HG03139 (cell line): ENCODE data around the gene GUCY1B1.

Source experiments
- ATAC-seq: cut with Tn5 transposase; IDR thresholded peaks from one replicate; pipeline ENCODE4 v1.9.1; 2021; ENCODE audit not compliant: unreplicated experiment

The GUCY1B1 gene

DNA sequence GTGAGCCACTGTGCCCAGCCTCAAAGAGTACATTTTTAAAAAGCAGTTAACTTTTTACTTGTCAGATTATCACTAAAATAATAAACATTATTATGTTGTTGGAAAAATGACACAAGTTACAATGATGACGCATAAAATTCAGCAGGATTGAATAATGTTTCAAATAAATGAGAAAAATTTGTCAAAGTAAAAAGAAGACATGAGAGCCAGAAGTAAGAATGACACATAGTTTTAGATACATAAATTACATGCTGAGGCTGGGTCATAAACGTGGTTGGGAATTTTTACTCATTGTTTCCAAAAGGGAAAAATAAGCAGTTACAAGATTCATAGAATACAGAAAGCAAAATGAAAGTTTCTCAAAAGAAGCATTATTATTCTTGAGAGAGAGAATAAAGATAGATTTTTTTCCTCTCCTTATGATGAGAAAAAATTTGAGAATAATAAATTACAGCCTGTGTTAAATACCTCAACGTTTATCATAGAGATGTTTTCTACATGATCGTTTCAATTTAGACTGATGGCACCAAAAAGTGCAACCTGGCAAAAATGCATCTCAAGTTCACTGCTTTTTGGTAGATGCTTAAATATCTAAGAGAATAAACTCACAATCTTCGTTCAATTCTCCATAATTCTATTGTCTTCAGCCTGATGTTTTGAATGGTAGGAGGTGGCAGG, 40.4 kb downstream of the GUCY1B1 start:
- ATAC-seq, result no peak

DNA sequence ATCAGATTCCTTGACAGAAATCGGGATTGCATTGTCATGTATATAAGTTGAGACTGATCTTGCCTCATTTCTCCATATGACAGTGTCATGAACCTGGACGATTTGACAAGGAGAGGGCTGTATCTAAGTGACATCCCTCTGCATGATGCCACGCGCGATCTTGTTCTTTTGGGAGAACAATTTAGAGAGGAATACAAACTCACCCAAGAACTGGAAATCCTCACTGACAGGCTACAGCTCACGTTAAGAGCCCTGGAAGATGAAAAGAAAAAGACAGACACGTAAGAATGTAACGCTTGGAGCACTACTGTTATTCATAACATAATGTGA, 40.9 kb downstream of the GUCY1B1 start:
- ATAC-seq, result no peak

- no peak for ATAC-seq
Measured at GRCh38 chr4:155800685-155801343, 42.0 kb downstream of the GUCY1B1 start.

DNA sequence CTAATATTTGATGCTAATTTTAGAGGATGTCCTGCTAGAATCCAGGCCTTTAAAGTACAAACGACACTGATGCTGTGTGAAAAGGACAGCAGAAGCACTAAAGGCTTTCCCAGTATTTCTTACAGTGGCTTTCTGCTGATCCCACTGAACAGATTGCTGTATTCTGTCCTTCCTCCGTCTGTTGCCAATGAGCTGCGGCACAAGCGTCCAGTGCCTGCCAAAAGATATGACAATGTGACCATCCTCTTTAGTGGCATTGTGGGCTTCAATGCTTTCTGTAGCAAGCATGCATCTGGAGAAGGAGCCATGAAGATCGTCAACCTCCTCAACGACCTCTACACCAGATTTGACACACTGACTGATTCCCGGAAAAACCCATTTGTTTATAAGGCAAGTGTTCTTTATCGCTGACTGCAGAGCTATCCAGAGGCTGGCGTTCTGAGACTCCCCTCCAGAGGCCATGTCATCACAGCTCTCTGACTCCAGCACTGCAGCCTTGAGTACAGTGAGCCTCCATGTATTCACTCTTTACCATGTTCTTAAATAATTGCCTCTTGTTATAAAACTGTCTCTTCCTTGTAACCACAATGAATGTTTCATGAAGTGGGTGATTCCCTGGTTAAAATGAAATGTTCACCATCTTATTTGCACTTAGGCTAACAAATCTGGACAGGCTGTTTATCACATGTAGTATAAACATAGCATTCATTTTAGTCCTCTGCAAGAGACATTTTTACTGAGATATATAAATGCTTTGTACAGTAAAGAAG, 43.6 kb downstream of the GUCY1B1 start:
- ATAC-seq, result no peak

DNA sequence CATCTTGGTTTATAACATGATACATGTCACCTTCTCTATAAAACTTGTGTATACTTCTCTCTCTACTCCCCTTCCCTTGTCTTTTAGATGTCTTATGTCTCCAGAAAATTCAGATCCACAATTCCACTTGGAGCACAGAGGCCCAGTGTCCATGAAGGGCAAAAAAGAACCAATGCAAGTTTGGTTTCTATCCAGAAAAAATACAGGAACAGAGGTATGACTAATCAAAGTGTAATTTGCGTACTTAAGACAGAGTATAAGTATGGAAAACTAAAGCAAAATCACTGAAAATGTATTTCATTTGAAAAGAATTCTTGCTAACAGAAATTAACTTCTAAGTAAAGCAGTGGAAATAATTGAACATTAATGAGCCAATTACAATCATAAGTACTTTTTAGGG, 46.2 kb downstream of the GUCY1B1 start:
- ATAC-seq, result no peak

DNA sequence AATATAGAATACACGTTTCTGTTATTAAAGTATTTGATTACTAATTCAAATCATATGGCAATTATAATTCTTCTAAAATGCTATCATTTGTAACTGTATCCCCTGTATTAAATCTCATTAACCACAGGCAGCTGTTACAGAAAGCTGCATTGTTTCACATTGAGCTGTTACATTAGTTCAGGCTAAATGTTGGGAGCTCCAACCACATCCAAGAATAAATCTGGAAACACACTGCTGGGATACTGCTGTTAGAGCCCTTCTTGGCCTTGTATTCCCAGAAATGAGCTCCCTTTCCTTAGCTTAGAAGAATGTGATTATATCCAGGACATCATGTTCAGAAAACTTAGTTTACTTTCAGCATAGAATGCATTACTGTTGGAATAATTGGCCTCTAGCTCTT, 48.2 kb downstream of the GUCY1B1 start:
- ATAC-seq, result no peak

- ATAC-seq, result peak; percentile 95
Measured at GRCh38 chr4:155809835-155810234, 51.0 kb downstream of the GUCY1B1 start.

- ATAC-seq, result no peak
Measured at GRCh38 chr4:155811083-155811482, 52.3 kb downstream of the GUCY1B1 start.

DNA sequence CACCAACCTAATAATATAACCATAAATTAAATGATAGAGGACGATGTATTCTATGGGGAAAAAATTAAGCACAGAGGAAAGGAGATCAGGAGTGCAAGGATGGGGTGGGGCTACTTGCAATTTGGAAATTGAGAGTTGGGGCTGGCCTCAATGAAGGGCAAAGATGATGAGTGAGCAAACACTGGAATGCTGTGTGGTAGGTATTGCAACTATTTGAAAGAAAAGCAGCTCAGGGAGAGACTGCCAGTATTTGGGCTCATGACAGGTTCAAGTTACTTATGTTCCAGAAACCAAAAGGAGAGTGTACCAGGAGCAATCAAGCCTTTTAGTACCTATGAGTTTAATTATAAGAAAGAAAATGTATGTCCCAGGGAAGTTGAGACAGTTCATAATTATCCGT, 59.8 kb downstream of the GUCY1B1 start:
- no peak for ATAC-seq

DNA sequence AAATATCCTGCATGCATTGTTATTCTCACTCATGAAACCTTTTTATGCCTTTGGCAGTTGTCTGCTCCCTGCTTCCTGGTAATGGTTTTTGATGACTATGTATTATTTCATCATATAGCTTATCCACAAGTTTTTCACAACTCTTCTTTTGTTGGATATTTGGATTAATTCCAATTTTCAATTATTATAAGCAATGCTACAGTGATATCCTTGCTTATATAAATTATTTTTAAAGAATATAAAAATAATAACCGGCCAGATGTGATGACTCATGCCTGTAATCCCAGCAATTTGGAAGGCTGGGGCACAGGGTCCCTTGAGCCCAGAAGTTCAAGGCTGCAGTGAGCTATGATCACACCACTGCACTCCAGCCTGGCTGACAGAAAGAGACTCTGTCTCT, 60.2 kb downstream of the GUCY1B1 start:
- ATAC-seq, result no peak

DNA sequence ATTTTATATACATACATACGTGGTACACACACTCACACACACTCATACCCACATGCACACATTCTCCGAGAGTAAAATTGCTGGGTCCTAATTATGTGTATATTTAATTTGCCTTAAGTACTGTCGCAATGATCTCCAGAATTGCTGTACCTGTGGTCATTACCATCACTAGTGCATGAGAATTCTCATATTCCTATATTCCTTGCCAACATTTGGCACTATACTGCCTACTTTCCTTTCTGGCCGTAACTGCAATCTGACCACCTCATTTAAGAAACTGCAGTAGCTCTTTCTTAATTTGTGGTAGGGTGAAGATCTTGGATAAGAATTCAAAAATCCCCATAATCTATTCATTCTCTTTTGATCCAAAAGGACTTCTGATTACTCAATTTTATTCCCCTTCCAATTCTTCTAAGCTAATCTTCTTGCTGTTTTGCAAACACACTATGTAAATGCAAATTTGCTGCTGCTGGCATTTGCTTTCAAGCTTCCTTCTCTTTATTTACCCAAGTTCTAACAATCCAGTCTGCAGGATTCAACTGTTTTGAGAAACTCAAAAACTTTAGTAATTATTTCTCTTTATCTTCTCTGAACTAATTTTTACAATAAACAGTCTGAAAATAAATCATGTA, 62.2 kb downstream of the GUCY1B1 start:
- no peak for ATAC-seq

- ATAC-seq, result no peak
Measured at GRCh38 chr4:155822572-155822971, 63.8 kb downstream of the GUCY1B1 start.

GRCh38 chr4:155828628-155829027, 69.8 kb downstream of the GUCY1B1 start:
- no peak for ATAC-seq

DNA sequence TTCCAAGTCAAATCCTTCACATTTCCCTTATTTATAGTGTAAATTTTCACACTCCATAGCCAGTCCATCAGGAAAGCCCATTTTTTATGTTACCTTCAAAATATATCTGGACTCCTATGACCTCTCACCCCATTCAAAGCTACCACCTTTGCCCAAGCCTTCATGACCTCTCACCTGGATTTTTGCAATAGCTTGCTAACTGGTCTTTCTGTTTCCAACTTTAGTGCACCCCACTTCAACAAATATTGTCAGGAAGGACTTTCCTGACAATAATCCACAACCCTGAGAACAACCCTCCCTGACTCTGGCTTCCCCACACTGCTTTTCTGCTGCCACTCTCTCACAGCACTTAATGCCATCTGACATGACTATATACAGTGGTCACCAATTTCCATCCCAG, 73.8 kb downstream of the GUCY1B1 start:
- ATAC-seq, result no peak

DNA sequence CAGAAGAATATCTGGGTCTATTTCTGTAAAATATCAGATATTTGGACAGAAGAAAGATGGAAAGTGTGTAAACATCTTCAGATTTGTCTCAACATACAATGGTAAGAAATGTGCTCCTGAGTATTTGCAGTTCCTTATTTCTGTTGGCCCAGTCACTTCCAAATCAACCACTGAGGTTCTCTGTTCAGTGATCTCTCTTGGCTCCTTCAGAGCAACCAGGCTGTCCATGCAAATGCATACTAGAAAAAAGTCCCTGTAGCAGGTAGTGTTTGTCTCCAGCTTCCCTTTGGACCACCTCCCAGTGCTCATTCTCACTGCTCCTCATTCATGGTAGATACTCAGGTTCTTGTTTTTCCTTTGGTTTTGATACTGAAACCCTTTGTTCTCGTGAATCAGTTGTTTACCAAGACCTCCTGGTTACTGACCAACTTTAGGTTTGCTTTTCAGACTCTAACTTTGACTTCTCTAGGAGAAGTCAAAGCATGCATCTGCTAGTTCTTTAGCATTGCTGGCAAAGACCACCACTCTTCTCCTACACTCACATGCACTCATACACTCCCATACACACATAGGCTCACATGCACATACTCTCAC, 78.5 kb downstream of the GUCY1B1 start:
- ATAC-seq, result no peak

GRCh38 chr4:155842080-155842479, 83.3 kb downstream of the GUCY1B1 start:
- no peak for ATAC-seq

DNA sequence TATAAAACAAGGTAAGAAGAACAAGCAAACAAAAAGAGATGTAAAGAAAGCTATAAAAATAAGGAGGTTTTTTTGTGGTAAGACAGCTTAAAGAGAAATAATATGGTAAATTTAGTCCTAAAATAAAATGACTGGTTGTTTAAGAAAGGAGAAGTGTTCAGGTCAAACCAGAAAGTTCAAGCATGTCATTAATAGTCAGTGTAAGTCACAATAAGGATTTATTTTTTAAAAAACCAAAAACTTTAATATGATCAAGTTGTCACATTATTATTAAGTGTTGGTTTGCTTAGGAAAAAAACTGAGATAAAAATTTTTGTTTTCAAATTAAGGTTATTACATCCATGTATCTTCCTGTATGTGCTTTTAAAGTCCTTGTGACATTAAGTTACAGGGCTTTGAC, 88.1 kb downstream of the GUCY1B1 start:
- no peak for ATAC-seq

GRCh38 chr4:155849042-155849441, 90.2 kb downstream of the GUCY1B1 start:
- ATAC-seq, result no peak

DNA sequence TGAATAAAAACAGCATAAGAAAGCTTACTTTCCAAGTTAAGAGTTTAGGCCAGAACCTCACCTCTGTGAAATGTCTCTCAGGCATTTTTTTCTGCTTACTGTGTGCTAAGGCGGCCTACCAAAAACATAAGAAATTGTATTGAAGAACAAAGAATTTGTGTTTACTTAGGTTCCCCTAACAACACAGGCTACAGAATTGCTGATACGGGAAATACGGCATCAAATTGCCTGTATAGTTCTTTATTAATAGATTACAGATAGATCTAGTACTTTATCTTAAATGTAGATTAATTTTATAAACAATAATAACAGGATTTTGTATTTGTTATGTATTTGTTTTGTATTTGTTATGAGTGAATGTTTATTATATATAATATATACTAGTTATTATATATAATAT, 94.4 kb downstream of the GUCY1B1 start:
- ATAC-seq, result no peak

GRCh38 chr4:155854582-155855226, 95.9 kb downstream of the GUCY1B1 start:
- ATAC-seq, result no peak

DNA sequence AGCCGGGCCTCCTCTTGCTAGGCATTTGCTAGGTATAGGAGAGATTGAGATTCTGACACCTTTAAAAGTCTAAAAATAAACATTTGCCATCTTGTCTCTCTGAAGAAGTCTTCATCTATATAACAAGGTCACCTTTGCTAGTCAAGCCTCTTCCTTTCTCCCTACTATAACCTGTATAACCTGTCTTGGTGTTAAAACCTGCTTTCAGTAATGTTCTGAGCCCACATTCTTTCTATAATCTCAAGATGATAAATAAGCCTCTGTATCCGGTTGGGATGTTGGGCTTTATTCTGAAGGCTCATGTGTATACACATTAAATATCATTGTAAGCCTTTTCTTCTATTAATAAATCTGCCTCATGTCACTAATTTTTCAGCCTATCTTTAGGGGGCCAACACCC, 97.1 kb downstream of the GUCY1B1 start:
- no peak for ATAC-seq
